NCI-H2227 (cell line): ENCODE data around the gene NAA80.
"Not testable (repeated sequence)": the region's sequence is repeated elsewhere in the genome, so short reads cannot be mapped to it uniquely, and the experiment has no call there.

Experiments used
- DNase-seq: peaks from one replicate; lab custom pipeline; 2025; ENCODE audit not compliant: unreplicated experiment; lab: John Stamatoyannopoulos, UW

Gene NAA80

GRCh38 chr3:50316657-50317242, 17.5 kb upstream of the NAA80 start:
- peak; percentile 67 for DNase-seq

- DNase-seq: no peak
These were observed 15.6 kb upstream of the NAA80 start for GRCh38 chr3:50314816-50315215.

- no peak for DNase-seq
These were observed 15.1 kb upstream of the NAA80 start for GRCh38 chr3:50314342-50314741.

- not testable (repeated sequence) for DNase-seq
These were observed 12.8 kb upstream of the NAA80 start for GRCh38 chr3:50312041-50312440.

GRCh38 chr3:50304601-50305000, 5.4 kb upstream of the NAA80 start:
- no peak for DNase-seq

GRCh38 chr3:50303013-50303815, 4.0 kb upstream of the NAA80 start, which contains the start of gene HYAL1:
Gene HYAL1, minus strand, starts transcription at chr3:50303574. Its CDS starts 618 bp downstream, at chr3:50302956.
- DNase-seq: no peak

GRCh38 chr3:50302095-50303012, 3.1 kb upstream of the NAA80 start:
- no peak for DNase-seq

GRCh38 chr3:50300681-50301254, 1.6 kb upstream of the NAA80 start:
- no peak for DNase-seq

- no peak for DNase-seq
These were observed 900 bp upstream of the NAA80 start for GRCh38 chr3:50299929-50300680.

- no peak for DNase-seq
These were observed 378 bp upstream of the NAA80 start for GRCh38 chr3:50299638-50299928.

GRCh38 chr3:50297896-50298725, 1.1 kb downstream of the NAA80 start:
- no peak for DNase-seq

- no peak for DNase-seq
These were observed 1.8 kb downstream of the NAA80 start for GRCh38 chr3:50297384-50297775.

- no peak for DNase-seq
These were observed 2.4 kb downstream of the NAA80 start for GRCh38 chr3:50296721-50297383.

GRCh38 chr3:50295553-50296431, 3.4 kb downstream of the NAA80 start:
- DNase-seq: no peak

- no peak for DNase-seq
These were observed 4.5 kb downstream of the NAA80 start for GRCh38 chr3:50294492-50295403.

GRCh38 chr3:50294089-50294488, 5.1 kb downstream of the NAA80 start:
- DNase-seq: no peak

- no peak for DNase-seq
These were observed 6.0 kb downstream of the NAA80 start for GRCh38 chr3:50293079-50293801.
